ENCODE data around the gene ZIK1.

DNA sequence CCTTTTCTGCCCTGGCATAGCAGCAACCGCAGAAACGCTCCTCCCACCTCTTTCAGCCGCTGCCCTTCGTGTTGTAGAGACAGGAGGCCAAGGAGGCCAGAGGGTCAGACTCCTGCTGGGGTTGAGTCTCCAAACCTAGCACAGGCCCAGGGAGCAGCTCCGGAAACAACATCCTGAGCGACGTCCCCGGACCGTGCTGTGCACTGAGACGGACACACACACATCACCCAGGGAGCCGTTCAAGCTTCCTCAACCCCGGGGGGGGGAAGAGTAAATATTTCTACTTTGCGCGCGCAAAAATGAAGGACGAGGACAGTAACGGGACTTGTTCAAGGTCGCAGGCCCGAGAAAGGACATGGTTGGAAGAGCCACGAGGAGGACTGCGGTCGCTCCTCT is 24.9 kb upstream of the ZIK1 start:
- TF ChIP-seq, protein P1, sequence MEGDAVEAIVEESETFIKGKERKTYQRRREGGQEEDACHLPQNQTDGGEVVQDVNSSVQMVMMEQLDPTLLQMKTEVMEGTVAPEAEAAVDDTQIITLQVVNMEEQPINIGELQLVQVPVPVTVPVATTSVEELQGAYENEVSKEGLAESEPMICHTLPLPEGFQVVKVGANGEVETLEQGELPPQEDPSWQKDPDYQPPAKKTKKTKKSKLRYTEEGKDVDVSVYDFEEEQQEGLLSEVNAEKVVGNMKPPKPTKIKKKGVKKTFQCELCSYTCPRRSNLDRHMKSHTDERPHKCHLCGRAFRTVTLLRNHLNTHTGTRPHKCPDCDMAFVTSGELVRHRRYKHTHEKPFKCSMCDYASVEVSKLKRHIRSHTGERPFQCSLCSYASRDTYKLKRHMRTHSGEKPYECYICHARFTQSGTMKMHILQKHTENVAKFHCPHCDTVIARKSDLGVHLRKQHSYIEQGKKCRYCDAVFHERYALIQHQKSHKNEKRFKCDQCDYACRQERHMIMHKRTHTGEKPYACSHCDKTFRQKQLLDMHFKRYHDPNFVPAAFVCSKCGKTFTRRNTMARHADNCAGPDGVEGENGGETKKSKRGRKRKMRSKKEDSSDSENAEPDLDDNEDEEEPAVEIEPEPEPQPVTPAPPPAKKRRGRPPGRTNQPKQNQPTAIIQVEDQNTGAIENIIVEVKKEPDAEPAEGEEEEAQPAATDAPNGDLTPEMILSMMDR (IDR thresholded peaks at IDR 0.05): no peak
- no peak for TF ChIP-seq EZH2 (IDR thresholded peaks at IDR 0.05; ENCODE audit: borderline replicate concordance, insufficient read depth, low read depth, low read length, poor library complexity, severe bottlenecking)

Data from B cell (primary cell).